ENCODE results near the gene GTF2A2.

The GTF2A2 gene

GRCh38 chr15:59688782-59689625, 31.7 kb upstream of the GTF2A2 start, which contains the start of gene BNIP2 (continued):
- TF ChIP-seq PRDM10 (tag by site-specific recombination; IDR thresholded peaks at IDR 0.05) = 0 out of 2 replicates have a peak, but pooled peaks have one; percentile 17
- no peak for TF ChIP-seq RBAK (tag by site-specific recombination; IDR thresholded peaks at IDR 0.05)
- TF ChIP-seq ZNF391 (tag by site-specific recombination; IDR thresholded peaks at IDR 0.05; ENCODE audit: borderline replicate concordance, low read depth) = peak; percentile 23; the same call in 1 of the 2 replicates
- TF ChIP-seq ZNF777 (tag by site-specific recombination; IDR thresholded peaks at IDR 0.05; ENCODE audit: borderline replicate concordance) = peak; percentile 63; the same call in 1 of the 2 replicates
- TF ChIP-seq ZNF654 (tag by site-specific recombination; IDR thresholded peaks at IDR 0.05; ENCODE audit: low read depth) = no peak
- TF ChIP-seq KLF7 (tag by site-specific recombination; IDR thresholded peaks at IDR 0.05; ENCODE audit: borderline replicate concordance) = 0 out of 2 replicates have a peak, but pooled peaks have one; percentile 29
- no peak for TF ChIP-seq ELK4 (IDR thresholded peaks at IDR 0.05; ENCODE audit: borderline replicate concordance, low read depth, low read length)
- TF ChIP-seq PBX3 (CRISPR knock-in tag; IDR thresholded peaks at IDR 0.05) = 0 out of 2 replicates have a peak, but pooled peaks have one; percentile 12
- TF ChIP-seq ZNF423 (tag by site-specific recombination; IDR thresholded peaks at IDR 0.05) = no peak
- no peak for TF ChIP-seq ZNF792 (tag by site-specific recombination; IDR thresholded peaks at IDR 0.05)
- no peak for TF ChIP-seq ZNF19 (tag by site-specific recombination; IDR thresholded peaks at IDR 0.05; ENCODE audit: low read depth)
- no peak for TF ChIP-seq ZNF223 (tag by site-specific recombination; IDR thresholded peaks at IDR 0.05)
- TF ChIP-seq ZNF843 (tag by site-specific recombination; IDR thresholded peaks at IDR 0.05) = no peak
- peak; percentile 97 for TF ChIP-seq KLF10 (tag by site-specific recombination; IDR thresholded peaks at IDR 0.05)
- TF ChIP-seq CTCF (tag by site-specific recombination; IDR thresholded peaks at IDR 0.05) = peak; percentile 46
- TF ChIP-seq ZNF623 (tag by site-specific recombination; IDR thresholded peaks at IDR 0.05) = no peak
- no peak for TF ChIP-seq ZNF548 (tag by site-specific recombination; IDR thresholded peaks at IDR 0.05)
- TF ChIP-seq ZNF155 (tag by site-specific recombination; IDR thresholded peaks at IDR 0.05) = no peak
- peak; percentile 29; the same call in 1 of the 2 replicates for TF ChIP-seq ZIC2 (tag by site-specific recombination; IDR thresholded peaks at IDR 0.05)
- TF ChIP-seq REST (tag by site-specific recombination; IDR thresholded peaks at IDR 0.05) = no peak
- TF ChIP-seq ZNF146 (tag by site-specific recombination; IDR thresholded peaks at IDR 0.05) = peak; percentile 2; the same call in 1 of the 2 replicates
- peak; percentile 93 for TF ChIP-seq ZBTB11 (tag by site-specific recombination; conservative IDR thresholded peaks at IDR 0.05; ENCODE audit: low read depth)
- TF ChIP-seq ZBTB20 (tag by site-specific recombination; IDR thresholded peaks at IDR 0.05) = peak; percentile 35; the same call in 1 of the 2 replicates
- TF ChIP-seq SALL2 (tag by site-specific recombination; IDR thresholded peaks at IDR 0.05; ENCODE audit: borderline replicate concordance) = no peak
